ENCODE results near the gene AOPEP. TPM values are rescaled to one million over a fixed set of nuclear protein-coding genes. Genes with fewer than 3 reads are reported as not detected.

The AOPEP gene
- total RNA-seq, 4 donors from 2014 or later, result 56.5 to 160 (median 103) TPM

DNA sequence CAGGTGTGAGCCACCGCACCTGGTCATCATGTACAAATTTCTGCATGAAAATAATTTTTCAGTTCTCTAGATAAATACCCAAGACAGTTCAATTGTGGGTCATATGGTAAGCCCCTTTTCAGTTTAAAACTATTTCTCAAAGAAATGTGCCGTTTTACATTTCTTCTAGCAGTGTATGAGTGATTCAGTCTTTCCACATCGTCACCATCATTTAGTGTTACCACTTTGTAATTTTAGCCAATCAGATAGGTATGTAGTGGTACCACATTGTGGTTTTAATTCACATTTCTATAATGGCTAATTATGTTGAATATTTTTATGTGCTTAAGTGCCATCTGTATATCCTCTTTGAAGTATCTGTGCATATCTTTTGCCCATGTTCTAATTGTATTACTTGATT lies 163.1 kb downstream of the AOPEP start:
- Histone ChIP-seq H3K27me3 (no peaks in the 10 kb centered on the region), H3K27ac (no peak overlapping the region), H3K4me1 (peaks cover 6 to 7% of the 10 kb centered on the region in 2 donors), H3K4me3 (no peak overlapping the region), H3K36me3 (no peaks in the 10 kb centered on the region), H3K9me3 (no peaks in the 10 kb centered on the region)
- in situ Hi-C loops (cut with MboI; ENCODE audit: low sequenced_read_pairs in 4 of 4), result no loop called here
- intact Hi-C loops (cut with DNase I; ENCODE audit: low total_unique reads), result no loop called here
- TF ChIP-seq POLR2A (IDR thresholded peaks at IDR 0.05), result no peak
- DNase-seq (no peak), ATAC-seq (no peak)

DNA sequence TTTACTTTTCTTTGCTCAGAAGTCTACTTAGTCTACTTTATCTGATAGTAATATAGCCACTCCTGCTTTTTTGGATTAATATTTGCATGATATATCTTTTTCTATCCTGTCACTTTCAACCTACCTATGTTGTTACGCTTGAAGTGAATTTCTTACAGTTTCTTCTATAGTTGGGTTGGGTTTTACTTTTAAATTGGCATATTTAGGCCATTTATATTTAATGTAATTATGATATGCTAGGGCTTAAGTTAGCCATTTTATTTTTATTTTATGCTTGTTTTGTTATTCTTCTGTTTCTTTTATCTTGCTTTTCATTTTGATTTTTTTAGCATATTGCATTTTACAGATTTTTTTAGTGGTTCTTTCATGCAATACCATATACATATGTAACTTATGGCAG lies 164.7 kb downstream of the AOPEP start:
- Histone ChIP-seq H3K27me3 (no peaks in the 10 kb centered on the region), H3K9me3 (no peaks in the 10 kb centered on the region), H3K36me3 (no peaks in the 10 kb centered on the region), H3K4me3 (no peak overlapping the region), H3K4me1 (no peaks in the 10 kb centered on the region), H3K27ac (no peak overlapping the region)
- in situ Hi-C loops (cut with MboI; ENCODE audit: low sequenced_read_pairs in 4 of 4), result no loop called here
- no peak for ATAC-seq
- no peak for DNase-seq
- TF ChIP-seq, protein P1, sequence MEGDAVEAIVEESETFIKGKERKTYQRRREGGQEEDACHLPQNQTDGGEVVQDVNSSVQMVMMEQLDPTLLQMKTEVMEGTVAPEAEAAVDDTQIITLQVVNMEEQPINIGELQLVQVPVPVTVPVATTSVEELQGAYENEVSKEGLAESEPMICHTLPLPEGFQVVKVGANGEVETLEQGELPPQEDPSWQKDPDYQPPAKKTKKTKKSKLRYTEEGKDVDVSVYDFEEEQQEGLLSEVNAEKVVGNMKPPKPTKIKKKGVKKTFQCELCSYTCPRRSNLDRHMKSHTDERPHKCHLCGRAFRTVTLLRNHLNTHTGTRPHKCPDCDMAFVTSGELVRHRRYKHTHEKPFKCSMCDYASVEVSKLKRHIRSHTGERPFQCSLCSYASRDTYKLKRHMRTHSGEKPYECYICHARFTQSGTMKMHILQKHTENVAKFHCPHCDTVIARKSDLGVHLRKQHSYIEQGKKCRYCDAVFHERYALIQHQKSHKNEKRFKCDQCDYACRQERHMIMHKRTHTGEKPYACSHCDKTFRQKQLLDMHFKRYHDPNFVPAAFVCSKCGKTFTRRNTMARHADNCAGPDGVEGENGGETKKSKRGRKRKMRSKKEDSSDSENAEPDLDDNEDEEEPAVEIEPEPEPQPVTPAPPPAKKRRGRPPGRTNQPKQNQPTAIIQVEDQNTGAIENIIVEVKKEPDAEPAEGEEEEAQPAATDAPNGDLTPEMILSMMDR (IDR thresholded peaks at IDR 0.05 in 4 of 5, conservative IDR thresholded peaks at IDR 0.05 in 1 of 5), result no peak
- TF ChIP-seq POLR2A (IDR thresholded peaks at IDR 0.05), result no peak
- intact Hi-C loops (cut with DNase I; ENCODE audit: low total_unique reads), result no loop called here

DNA sequence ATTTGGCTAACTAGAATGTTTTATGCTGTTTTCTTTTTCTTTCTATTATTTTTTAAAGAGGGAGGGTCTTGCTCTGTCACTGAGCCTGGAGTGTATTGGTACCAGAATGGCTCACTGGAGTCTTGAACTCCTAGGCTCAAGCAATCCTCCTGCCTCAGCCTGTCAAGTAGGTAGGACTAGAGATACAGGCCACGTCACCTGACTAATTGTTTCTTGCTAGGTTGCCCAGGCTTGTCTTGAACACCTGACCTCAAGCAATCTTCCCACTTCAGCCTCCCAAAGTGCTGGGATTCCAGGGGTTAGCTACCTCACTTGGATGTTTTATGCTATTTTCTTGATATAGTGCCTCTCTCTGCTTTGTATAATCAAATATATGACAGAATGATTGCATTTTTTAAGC lies 166.2 kb downstream of the AOPEP start:
- no peak overlapping the region for H3K27ac ChIP-seq
- TF ChIP-seq, protein P1 (IDR thresholded peaks at IDR 0.05 in 4 of 5, conservative IDR thresholded peaks at IDR 0.05 in 1 of 5), result no peak
- no peak for TF ChIP-seq POLR2A (IDR thresholded peaks at IDR 0.05)
- intact Hi-C loops (cut with DNase I; ENCODE audit: low total_unique reads) (no loop called here), in situ Hi-C loops (cut with MboI; ENCODE audit: low sequenced_read_pairs in 4 of 4) (no loop called here)
- no peaks in the 10 kb centered on the region for H3K36me3 ChIP-seq
- no peaks in the 10 kb centered on the region for H3K27me3 ChIP-seq
- H3K4me3 ChIP-seq, result no peak overlapping the region
- no peaks in the 10 kb centered on the region for H3K9me3 ChIP-seq
- DNase-seq (no peak), ATAC-seq (no peak)
- H3K4me1 ChIP-seq, result no peaks in the 10 kb centered on the region

DNA sequence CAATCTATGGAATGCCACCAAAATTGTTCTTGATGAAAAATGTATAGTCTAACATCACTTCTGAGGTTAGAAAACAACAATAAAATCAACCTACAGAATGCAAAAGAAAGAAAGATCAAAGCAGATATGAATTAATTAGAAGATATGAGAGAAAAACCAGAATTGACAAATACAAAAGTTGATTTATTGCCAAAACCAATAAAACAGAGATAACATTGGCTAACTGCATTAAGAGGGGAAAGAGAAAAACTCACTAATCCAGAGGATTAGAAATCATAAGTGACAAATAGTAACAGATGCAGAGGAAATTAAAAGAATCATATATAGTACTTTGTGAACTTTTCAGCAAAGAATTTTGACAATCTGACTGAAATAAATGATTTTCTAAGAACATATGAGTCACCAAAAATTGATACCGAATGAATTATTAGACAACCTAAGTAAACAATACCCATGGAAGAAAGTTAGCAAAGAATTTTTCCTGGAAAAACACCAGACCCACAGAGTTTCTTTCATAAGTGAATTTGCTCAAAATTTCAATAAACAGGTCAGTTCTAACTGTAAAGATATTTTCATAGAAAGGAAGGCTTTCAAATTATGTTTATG lies 167.7 kb downstream of the AOPEP start:
- Histone ChIP-seq H3K27me3 (no peaks in the 10 kb centered on the region), H3K9me3 (no peaks in the 10 kb centered on the region), H3K4me3 (no peak overlapping the region), H3K27ac (no peak overlapping the region), H3K4me1 (no peaks in the 10 kb centered on the region), H3K36me3 (no peaks in the 10 kb centered on the region)
- ATAC-seq (no peak), DNase-seq (no peak)
- no peak for TF ChIP-seq POLR2A (IDR thresholded peaks at IDR 0.05)
- TF ChIP-seq, protein P1 (IDR thresholded peaks at IDR 0.05 in 4 of 5, conservative IDR thresholded peaks at IDR 0.05 in 1 of 5), result no peak
- in situ Hi-C loops (cut with MboI; ENCODE audit: low sequenced_read_pairs in 4 of 4), result no loop called here
- intact Hi-C loops (cut with DNase I; ENCODE audit: low total_unique reads), result no loop called here

DNA sequence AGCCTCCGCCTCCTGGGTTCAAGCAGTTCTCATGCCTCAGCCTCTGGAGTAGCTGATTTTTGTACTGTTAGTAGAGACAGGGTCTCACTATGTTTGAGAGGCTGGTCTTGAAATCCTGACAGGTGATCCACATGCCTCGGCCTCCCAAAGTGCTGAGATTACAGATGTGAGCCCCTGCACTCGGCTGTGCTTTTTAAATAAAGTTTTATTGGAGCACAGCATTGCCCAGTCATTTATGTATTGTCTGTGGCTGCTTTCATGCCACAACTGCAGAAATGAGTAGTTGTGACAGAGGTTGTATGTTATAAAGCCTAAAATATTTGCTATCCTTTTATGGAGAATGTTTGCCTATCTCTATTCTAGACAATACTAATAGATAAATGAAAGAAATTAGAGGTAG lies 169.2 kb downstream of the AOPEP start:
- Histone ChIP-seq H3K27me3 (no peaks in the 10 kb centered on the region), H3K9me3 (no peaks in the 10 kb centered on the region), H3K4me1 (peaks cover 0 to 8% of the 10 kb centered on the region in 2 donors), H3K27ac (no peak overlapping the region), H3K4me3 (no peak overlapping the region), H3K36me3 (no peaks in the 10 kb centered on the region)
- intact Hi-C loops (cut with DNase I; ENCODE audit: low total_unique reads) (no loop called here), in situ Hi-C loops (cut with MboI; ENCODE audit: low sequenced_read_pairs in 4 of 4) (no loop called here)
- no peak for TF ChIP-seq POLR2A (IDR thresholded peaks at IDR 0.05)
- TF ChIP-seq, protein P1 (IDR thresholded peaks at IDR 0.05 in 4 of 5, conservative IDR thresholded peaks at IDR 0.05 in 1 of 5), result no peak
- no peak for ATAC-seq
- no peak for DNase-seq
